HG02938 (cell line): ENCODE results near the gene ZNF783.

Experiments used
- ATAC-seq: cut with Tn5 transposase; IDR thresholded peaks from one replicate; pipeline ENCODE4 v1.9.1; 2021; ENCODE audit warnings: mild to moderate bottlenecking, moderate library complexity; ENCODE audit not compliant: unreplicated experiment

ZNF783 gene

DNA sequence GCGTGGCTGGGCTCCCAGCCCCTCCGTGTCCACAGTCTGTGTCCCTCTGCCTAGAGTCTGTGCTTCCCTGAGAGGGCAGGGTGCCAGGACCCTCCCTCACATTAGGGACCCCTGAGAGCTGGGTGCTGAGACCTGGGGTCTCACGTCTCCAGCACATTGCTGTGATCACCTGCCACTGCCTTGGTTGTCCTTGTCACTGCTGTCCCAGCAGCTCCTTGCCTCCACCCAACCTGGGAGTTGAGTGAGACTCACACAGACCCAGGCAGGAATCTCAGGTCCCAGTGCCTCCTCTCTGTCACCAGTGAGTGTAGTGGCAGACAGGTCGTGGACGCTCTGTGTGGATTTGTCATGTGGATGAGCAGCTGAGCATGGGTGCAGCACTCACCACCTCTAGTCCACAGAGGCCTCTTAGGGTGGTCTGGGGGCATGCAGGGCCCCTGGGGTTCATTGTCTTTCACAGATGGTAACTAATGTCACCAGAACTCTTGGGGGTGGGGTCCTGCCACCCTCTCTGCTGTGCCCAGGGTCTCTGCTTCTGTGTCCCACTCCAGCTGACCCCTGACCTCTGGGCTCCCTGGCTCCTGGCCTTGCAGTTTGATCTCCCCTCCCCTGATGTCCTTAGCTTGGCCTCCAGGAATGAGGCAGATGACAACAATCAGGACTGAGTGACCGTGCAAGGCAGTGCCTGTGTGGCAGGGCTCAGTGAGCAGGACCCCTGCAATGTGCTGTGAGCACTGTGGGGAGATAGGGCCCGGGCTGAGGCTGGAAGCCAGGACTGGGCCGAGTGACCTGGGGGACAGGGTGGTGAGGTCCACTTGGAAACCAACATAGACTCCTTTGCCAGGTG lies 18.9 kb downstream of the ZNF783 start:
- no peak for ATAC-seq

- no peak for ATAC-seq
Observed at GRCh38 chr7:149281508-149282330, 19.7 kb downstream of the ZNF783 start.

DNA sequence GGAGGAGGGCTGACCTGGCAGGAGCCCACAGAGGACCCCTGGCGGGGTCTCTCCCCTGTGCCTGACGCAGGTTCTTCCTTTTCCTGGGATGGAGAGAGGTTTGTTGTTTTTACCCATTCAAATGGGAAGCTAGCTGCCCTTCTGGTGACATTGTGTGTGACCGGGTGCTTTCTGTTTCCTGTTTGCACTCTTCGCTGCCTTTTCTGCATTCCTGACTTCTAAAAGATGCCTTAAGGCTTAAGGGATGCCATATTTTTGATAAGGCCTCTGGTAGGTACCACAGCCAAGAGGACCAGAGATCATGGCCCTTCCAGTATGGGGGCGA lies 20.3 kb downstream of the ZNF783 start:
- no peak for ATAC-seq

DNA sequence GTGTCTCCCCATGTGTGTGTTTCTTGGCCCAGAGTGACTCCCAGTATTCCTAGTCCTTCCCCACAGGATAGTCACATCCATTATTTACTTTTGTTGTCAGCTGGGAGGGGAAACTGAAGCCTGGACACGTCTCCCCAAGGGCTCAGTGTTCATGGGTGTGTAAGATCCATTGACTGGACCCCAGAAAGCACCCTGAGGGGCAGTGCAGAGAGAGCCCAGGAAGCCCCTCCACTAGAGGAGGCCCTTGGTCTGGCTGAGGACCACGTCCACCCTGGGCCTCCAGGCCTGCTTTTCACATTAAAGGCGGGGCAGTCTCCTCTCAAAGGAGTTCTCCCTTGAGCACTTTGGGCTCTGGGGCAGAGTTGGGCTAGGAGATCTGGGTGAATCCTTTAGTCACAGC lies 21.3 kb downstream of the ZNF783 start:
- no peak for ATAC-seq

DNA sequence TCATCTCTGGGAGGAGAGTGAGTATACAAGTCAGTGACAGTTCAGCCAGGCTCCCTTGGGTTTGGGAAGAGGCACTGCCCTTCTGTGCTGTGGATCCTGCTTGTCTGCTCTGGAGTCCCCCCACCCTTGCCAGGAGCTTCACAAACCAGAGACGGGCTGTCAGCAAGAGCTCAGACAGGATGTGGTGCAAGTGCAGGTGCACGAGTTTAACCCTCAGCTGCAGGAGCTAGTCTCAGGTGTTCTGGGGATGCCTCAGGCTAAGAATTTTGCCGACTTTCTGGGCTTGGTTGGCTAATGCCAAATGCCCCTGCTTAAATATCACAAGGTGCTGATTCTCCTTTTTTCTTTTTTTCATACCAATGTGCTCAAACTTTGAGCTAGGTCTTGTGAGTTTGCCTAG lies 22.3 kb downstream of the ZNF783 start:
- peak; percentile 17 for ATAC-seq

DNA sequence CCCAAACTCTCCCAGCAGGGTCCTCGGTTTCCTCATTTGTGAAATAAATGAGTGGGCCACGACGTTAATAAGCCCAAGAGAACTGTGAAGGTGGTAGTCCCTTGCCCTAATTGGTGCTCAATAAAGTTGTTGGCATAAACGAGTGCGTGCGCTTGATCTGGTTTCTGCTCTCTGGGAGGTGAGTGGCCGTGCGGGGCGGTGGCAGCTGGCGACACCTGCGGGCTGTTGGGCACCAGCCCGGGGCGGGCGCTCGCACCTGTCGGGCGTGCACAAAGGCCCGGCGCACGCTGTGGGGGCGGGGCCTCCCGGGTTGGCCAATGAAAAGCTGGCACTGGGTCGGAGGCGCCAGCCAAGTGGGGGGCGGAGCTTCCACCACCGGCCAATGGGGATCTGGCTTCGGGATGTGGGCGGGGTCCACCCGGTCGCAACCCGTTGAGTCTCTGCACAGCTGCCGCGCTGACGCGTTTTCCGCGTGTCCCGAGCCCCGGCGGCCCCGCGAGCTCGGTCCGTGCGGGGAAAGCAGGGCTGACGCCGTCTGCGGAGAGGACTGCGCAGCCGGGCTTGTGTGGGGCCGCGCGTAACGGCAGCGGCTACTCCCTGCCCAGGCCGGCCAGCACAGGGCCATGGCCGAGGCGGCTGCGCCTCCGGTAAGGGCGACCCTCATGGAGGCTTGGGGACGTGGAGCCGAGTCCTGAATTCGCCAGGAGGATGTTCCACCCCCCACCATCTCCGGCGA lies 23.0 kb downstream of the ZNF783 start:
- ATAC-seq, result peak; percentile 97

DNA sequence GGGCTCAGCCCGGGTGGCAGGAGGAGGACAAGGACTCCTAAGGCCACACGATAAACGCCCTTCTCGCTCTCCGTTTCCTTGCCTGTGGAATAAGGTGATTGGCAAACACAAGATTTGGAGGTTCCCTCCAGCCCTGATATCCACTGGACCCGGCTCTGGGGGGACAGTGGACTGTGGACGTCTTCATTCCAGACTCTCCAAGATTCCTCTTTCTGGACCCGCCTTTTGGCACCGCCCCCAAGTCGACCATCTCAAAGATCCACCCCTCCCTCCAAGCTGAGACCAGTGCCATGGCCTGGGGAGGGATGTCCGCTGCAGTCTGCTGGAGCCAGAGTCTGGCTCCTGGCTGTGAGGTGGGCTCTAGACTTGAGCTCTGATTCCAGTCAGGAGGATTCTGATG lies 23.6 kb downstream of the ZNF783 start:
- no peak for ATAC-seq

GRCh38 chr7:149286811-149287400 lies 24.9 kb downstream of the ZNF783 start:
- ATAC-seq, result no peak

DNA sequence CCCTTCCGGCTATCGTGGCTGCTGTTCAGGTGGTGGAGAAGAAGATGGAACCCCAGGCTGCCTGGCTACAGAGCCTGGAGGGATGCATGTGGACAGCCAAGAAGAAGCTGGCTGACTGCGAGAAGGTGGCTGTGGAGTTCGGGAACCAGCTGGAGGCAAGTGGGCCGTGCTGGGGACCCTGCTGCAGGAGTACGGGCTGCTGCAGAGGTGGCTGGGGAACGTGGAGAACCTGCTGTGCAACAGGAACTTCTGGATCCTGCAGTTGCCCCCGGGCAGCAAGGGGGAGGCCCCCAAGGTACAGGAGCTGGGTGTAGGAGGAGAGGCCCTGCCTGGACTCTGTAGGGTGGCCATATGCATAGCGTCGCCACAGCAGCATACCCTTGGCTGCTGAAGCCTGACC lies 25.6 kb downstream of the ZNF783 start:
- ATAC-seq, result no peak

GRCh38 chr7:149289262-149289661 lies 27.3 kb downstream of the ZNF783 start:
- no peak for ATAC-seq

DNA sequence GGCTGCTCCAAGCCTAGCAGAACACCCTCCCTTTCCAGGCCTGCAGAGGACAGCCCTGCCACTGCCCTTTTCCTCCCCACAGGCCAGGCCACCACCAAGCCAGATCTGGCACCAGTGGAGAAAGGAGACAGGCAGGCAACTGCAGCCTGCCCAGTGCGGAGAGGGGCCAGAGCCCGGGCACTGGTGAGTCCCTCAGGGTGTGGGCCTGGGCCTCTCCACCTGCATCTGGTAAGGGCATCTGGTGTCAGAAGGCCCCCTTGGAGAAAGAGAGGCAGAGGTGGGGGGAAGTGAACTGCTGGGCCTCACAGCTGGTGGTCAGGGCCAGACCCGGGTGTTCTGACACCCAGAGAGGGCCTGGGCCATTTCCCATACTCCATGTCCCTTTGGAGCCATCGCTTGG lies 27.9 kb downstream of the ZNF783 start:
- ATAC-seq, result no peak

DNA sequence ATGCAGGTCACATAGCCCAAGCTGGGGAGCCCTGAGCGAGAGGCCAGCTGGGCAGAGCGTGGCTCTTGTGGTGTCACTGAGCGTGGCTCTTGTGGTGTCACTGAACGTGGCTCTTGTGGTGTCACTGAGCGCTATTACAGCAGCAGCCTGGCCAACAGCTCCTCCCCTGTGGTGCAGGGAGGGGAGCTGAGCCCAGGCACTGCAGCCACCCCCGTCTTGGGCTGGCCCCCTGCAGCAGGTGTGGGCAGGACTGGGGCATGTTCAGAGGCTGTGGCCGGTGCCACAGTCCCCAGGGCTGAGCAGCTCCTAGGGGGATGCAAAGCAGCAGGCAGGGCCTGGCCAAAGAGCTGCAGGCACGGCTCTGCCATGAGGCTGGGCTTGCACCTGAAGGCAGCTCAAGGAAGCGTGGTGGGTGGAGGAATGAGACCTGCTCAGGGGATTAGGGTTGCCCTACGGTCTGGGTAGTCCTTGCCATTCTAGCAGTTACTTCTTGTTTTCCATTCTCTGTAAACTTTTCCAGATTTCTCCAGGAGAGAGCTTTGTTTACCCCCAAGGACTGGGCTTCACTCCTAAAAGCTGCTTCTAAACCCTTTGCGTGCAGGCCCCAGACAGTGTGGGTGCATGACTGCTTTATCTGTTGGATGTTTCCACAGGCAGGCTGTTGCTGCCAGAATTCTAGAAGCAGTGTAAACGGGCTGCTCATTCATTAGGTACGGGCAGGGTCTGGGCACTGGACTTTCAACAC lies 29.2 kb downstream of the ZNF783 start:
- ATAC-seq, result no peak

DNA sequence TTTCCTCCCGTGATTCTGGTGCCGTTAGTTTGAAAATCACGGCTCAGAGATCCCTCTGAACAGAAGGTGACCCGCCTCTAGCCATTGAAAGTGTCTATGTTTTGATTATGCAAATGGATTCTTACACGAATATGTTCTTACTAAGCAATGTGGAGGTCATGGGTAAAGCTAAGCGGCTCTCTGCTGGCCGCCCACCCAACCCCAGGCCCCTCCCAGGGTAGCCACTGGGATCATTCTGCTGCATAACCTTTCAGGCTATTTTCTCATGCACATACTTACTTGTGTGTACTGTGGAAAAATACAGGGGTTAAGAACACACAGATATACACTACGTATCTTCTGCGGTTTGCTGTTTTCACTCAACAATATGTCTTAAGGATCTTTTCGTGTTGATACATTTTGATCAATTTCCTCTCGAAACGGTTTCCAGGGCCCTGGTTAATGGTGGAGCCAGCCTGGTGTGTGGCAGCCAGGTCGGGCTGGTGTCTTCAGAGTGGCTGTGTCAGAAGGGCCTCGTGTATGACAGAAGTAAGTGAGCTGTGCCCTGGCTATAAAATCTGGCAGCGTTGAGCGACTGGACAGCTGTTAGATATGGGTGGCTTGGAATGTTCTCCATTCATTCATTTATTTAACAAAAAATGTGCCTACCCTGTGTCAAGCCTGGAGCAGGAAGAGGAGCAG lies 29.9 kb downstream of the ZNF783 start:
- ATAC-seq, result no peak

DNA sequence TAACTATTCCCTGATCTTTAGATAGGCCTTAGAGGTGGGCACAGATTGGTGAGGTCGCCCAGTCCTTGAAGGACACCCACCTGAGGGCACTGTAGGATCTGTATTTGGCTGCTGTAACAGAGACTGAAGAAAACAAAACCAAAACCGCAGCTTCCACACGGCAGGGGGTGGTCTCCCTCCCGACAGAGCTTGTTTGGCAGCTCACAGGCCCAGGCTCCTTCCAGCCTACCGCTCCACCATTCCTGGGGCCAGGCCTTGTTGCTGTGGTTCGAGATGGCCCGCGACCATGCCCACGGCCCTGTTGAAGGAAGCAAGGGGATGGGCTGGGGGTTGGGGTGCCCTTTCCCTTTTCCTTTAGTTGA lies 30.4 kb downstream of the ZNF783 start:
- no peak for ATAC-seq

- no peak for ATAC-seq
Observed at GRCh38 chr7:149293338-149293737, 31.3 kb downstream of the ZNF783 start.

- no peak for ATAC-seq
Observed at GRCh38 chr7:149293946-149294633, 32.1 kb downstream of the ZNF783 start.

DNA sequence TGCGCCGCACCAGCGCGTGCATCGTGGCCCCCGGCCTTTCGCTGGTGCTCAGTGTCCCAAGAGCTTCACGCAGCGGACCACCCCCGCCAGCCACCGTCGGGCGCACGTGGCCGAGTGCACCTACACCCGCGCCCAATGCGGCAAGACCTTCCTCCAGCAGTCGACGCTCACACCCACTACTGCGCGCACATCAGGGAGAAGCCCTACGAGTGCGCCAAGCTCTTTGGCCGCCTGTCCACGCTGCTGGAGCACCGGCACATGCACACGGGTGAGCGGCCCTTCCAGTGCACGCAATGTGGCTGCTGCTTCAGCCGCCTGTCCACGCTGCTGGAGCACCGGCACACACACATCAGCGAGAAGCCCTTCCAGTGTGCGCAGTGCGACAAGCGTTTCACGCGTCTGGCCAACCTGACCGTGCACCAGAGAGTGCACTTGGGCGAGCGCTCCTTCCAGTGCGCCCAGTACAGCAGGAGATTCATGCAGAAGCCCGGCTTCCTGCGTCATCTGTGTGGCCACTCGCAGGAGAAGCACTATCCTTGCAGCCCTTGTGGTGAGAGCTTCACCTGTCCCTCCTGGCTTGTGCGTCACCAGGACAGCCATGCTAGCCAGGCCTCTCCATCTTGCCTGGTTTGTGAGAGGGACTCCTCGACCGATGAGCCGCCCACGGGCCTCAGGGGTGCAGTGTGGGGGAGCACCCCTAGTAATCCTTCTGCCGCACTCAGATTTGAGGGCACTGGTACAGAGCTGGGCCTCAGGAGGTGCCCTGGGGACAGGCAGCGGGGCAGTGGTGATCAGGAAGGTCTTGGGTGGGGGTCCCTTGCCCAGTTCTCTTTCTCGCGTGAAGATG lies 32.9 kb downstream of the ZNF783 start:
- ATAC-seq, result no peak

- no peak for ATAC-seq
Observed at GRCh38 chr7:149295481-149295850, 33.5 kb downstream of the ZNF783 start.

DNA sequence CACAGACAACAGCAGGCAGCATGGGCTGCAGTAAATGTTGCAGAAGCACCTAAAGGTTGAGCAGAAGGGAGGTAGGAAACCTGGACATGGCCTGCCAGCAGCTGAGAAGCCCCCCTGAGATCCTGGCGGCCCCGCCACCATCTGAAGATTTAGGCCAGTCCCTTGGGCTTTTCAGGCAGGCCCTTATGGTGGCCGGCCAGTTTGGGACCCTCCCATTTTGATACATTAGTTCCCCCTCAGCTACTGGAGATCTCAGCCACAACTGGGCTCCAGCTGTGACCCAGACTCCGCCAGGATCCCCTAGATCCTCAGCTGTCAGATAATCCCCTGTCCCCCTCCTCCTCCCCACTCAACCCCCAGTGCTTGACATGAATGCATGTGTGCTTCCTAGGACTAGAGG lies 34.4 kb downstream of the ZNF783 start:
- no peak for ATAC-seq
